GM12875 (cell line): ENCODE data around the gene IL1RAPL2.
"Not testable (repeated sequence)": the region's sequence is repeated elsewhere in the genome, so short reads cannot be mapped to it uniquely, and the experiment has no call there.

Experiments
- H3K4me3 ChIP-seq: one replicate; pipeline ENCODE4 v1.5.1; 2011; ENCODE audit warnings: low read depth, low read length, control low read depth
- TF ChIP-seq, protein P1 (sequence below): IDR thresholded peaks from 2 replicates; pipeline ENCODE4 v1.5.1; 2011; ENCODE audit warnings: low read depth, mild to moderate bottlenecking, control low read depth, inconsistent platforms, low read length, moderate library complexity, borderline replicate concordance; ENCODE audit not compliant: insufficient read depth

The IL1RAPL2 gene

DNA sequence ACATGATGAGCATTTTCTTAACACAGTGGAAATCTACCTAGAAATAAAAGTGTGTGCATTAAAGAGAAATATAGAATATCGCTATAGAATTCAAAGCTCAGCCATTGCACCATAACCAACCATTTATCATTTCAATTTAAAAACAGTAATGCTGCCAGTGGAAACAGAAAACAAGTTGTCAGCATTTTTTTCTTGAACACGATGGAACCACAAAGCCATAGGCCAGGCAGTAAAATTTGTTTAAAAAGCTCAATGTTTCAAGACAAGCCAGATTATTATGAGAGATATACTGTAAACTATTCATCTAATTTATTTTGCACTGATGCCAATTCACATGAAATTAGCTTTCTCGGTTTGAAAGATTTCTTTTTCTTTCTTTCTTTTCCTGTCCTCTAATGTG, 1209.7 kb downstream of the IL1RAPL2 start:
- TF ChIP-seq, protein P1, sequence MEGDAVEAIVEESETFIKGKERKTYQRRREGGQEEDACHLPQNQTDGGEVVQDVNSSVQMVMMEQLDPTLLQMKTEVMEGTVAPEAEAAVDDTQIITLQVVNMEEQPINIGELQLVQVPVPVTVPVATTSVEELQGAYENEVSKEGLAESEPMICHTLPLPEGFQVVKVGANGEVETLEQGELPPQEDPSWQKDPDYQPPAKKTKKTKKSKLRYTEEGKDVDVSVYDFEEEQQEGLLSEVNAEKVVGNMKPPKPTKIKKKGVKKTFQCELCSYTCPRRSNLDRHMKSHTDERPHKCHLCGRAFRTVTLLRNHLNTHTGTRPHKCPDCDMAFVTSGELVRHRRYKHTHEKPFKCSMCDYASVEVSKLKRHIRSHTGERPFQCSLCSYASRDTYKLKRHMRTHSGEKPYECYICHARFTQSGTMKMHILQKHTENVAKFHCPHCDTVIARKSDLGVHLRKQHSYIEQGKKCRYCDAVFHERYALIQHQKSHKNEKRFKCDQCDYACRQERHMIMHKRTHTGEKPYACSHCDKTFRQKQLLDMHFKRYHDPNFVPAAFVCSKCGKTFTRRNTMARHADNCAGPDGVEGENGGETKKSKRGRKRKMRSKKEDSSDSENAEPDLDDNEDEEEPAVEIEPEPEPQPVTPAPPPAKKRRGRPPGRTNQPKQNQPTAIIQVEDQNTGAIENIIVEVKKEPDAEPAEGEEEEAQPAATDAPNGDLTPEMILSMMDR: no peak
- H3K4me3 ChIP-seq: no peak overlapping the region

DNA sequence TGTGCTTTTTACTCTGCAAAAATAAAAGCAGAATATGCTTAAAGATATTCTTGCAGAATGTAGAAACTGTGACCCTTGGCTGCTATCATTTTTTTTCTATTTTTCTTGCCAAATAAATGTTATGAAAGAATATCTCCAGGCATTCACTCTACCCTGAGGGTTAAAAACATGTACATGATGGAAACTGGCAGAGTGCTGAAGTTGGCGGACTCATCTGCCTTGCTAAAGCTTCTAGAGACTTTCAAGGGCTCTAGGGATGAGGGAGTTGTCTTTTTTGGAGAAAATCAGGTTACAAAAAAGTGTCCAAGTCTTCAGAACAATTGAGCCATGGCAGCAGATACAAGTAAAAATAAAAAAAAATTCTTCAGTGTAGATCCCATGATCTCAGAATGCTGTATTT, 1215.8 kb downstream of the IL1RAPL2 start:
- no peak overlapping the region for H3K4me3 ChIP-seq

DNA sequence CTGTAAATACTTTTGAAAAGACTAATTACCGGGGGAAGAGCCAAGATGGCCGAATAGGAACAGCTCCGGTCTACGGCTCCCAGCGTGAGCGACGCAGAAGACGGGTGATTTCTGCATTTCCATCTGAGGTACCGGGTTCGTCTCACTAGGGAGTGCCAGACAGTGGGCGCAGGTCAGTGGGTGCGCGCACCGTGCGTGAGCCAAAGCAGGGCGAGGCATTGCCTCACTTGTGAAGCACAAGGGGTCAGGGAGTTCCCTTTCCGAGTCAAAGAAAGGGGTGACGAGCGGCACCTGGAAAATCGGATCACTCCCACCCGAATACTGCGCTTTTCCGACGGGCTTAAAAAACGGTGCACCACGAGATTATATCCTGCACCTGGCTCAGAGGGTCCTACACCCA, 1230.9 kb downstream of the IL1RAPL2 start:
- not testable (repeated sequence) for H3K4me3 ChIP-seq

More for the DNA sequence above, 1215.8 kb downstream of the IL1RAPL2 start:
- TF ChIP-seq, protein P1: no peak

DNA sequence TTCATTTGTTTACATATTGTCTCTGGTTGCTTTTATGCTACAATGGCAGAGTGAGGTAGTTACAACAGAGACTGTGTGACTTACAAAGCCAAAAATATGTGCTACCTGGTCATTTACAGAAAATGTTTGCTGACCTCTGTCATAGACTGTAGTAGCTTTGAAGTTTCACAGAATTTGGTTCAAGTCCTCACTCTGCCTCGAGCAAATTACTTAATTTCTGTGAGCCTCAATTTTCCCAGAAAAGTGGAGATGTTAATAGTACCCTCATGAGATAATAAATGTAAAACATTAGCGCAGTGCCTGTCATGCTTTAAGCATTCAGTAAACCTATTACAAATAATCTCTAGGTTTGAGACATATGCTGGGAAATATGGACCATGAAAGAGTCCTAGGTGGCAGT, 1237.9 kb downstream of the IL1RAPL2 start:
- TF ChIP-seq, protein P1: no peak
- no peak overlapping the region for H3K4me3 ChIP-seq

DNA sequence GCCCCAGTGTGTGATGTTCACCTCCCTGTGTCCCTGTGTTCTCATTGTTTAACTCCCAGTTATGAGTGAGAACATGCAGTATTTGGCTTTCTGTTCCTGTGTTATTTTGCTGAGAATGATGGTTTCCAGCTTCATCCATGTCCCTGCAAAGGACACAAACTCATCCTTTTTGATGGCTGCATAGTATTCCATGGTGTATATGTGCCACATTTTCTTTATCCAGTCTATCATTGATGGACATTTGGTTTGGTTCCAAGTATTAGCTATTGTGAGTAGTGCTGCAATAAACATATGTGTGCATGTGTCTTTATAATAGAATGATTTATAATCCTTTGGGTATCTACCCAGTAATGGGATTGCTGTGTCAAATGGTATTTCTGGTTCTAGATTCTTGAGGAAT, 1239.7 kb downstream of the IL1RAPL2 start:
- not testable (repeated sequence) for H3K4me3 ChIP-seq

DNA sequence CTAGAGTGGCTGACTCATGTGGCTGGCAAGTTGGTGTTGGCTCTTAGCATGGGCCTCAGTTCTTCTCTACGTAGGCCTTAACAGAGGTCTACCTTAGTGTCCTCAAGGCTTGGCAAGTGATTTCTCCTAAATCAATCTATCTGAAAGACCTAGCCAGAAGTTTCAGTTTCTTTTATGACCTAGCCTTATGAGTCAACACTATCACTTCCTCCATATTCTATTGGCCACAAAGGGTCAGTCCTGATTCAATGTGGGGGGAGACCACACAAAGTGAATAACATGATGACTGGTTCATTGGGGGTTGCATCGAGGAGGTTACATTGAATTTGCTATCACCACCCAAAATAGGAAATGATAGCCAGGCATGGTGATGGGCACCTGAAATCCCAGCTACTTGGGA, 1250.5 kb downstream of the IL1RAPL2 start:
- TF ChIP-seq, protein P1: no peak
- H3K4me3 ChIP-seq: no peak overlapping the region
